Measurements from ENCODE around the gene STOML1.

DNA sequence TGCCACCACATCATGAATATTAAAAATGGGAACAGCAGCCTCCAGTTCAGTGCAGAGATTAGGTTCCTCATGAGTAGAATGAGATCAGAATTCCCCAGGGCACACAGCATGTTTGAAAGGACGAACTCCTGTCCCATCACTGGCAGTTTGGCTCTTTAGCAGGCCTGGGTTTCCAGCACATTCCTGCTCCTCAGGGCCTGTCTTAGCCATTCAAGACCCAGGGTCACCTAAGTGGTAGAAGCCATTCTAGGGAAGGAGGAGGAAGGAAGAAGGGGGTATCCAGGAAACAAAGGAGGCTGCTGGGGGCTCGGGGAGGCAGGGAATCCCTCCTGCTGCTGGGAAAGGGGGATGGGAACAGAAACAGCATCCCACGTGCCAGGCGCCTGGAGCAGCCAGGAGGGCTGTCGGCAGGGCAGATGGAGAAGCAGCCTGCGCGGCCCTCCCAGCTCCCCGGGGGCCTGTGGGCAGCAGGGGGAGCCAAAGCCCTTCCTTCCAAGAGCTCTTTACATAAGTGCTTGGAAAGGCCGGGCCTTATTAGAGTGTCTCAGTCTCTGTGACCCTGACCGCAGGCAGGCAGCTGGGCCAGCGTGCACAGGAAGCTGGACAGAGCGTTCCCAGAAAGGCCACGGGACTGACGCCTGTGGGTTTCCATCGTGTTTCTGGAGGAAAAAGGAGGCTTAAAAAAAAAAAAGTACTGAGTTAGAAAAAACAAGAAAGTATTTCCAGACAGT is 41.1 kb downstream of the STOML1 start:
- no peak for TF ChIP-seq EZH2phosphoT487 (IDR thresholded peaks at IDR 0.05; ENCODE audit: low read depth)
- TF ChIP-seq, protein P1, sequence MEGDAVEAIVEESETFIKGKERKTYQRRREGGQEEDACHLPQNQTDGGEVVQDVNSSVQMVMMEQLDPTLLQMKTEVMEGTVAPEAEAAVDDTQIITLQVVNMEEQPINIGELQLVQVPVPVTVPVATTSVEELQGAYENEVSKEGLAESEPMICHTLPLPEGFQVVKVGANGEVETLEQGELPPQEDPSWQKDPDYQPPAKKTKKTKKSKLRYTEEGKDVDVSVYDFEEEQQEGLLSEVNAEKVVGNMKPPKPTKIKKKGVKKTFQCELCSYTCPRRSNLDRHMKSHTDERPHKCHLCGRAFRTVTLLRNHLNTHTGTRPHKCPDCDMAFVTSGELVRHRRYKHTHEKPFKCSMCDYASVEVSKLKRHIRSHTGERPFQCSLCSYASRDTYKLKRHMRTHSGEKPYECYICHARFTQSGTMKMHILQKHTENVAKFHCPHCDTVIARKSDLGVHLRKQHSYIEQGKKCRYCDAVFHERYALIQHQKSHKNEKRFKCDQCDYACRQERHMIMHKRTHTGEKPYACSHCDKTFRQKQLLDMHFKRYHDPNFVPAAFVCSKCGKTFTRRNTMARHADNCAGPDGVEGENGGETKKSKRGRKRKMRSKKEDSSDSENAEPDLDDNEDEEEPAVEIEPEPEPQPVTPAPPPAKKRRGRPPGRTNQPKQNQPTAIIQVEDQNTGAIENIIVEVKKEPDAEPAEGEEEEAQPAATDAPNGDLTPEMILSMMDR (IDR thresholded peaks at IDR 0.05; ENCODE audit: low read depth, low read length), result peak; percentile 85

All from OCI-LY3 (cell line).